Measurements from ENCODE around the gene AJUBA.
"Not testable (repeated sequence)": the region's sequence is repeated elsewhere in the genome, so short reads cannot be mapped to it uniquely, and the experiment has no call there.

- TF ChIP-seq, protein P1, sequence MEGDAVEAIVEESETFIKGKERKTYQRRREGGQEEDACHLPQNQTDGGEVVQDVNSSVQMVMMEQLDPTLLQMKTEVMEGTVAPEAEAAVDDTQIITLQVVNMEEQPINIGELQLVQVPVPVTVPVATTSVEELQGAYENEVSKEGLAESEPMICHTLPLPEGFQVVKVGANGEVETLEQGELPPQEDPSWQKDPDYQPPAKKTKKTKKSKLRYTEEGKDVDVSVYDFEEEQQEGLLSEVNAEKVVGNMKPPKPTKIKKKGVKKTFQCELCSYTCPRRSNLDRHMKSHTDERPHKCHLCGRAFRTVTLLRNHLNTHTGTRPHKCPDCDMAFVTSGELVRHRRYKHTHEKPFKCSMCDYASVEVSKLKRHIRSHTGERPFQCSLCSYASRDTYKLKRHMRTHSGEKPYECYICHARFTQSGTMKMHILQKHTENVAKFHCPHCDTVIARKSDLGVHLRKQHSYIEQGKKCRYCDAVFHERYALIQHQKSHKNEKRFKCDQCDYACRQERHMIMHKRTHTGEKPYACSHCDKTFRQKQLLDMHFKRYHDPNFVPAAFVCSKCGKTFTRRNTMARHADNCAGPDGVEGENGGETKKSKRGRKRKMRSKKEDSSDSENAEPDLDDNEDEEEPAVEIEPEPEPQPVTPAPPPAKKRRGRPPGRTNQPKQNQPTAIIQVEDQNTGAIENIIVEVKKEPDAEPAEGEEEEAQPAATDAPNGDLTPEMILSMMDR (IDR thresholded peaks at IDR 0.05), result not testable (repeated sequence)
- not testable (repeated sequence) for TF ChIP-seq POLR2A (IDR thresholded peaks at IDR 0.05)
Observed at GRCh38 chr14:22951795-22952194, 30.6 kb downstream of the AJUBA start.
